Fibroblast of lung (primary cell): ENCODE data around the gene PAQR5. TPM values are rescaled to one million over a fixed set of nuclear protein-coding genes. Genes with fewer than 3 reads are reported as not detected.

Experiments
- DNase-seq, 2 donors: peaks; one replicate each; pipeline versions ENCODE4 v3.0.0 to v3.0.0-alpha.2; 2010; ENCODE audit warnings: low read depth in 2 of 2
- H2AFZ ChIP-seq: 2 replicates; pipeline ENCODE4 v1.5.1; 2012; ENCODE audit warnings: low read length, control low read depth, inconsistent platforms
- H3K27ac ChIP-seq: 2 replicates; pipeline ENCODE4 v1.5.1; 2011; ENCODE audit warnings: low read length, control low read depth; ENCODE audit not compliant: insufficient read depth
- H3K27me3 ChIP-seq: 2 replicates; pipeline ENCODE4 v1.5.1; 2011; ENCODE audit warnings: mild to moderate bottlenecking, low read length; ENCODE audit not compliant: control insufficient read depth, insufficient read depth
- H3K36me3 ChIP-seq: 2 replicates; pipeline ENCODE4 v1.5.1; 2011; ENCODE audit warnings: low read length; ENCODE audit not compliant: control insufficient read depth, insufficient read depth
- H3K4me1 ChIP-seq: 2 replicates; pipeline ENCODE4 v1.5.1; 2011; ENCODE audit warnings: low read length; ENCODE audit not compliant: control insufficient read depth, insufficient read depth; ENCODE audit errors: extremely low read depth
- H3K4me2 ChIP-seq: 2 replicates; pipeline ENCODE4 v1.5.1; 2011; ENCODE audit warnings: low read length, control low read depth; ENCODE audit not compliant: insufficient read depth; ENCODE audit errors: extremely low read depth
- H3K4me3 ChIP-seq, 4 experiments: fragments of 200-600 bp in 1 of 4; sonication (generic) in 1 of 4; replicated peaks in 1 of 4; 2 replicates each; pipeline ENCODE4 v1.5.1; 2011 to 2016; ENCODE audit warnings: low read length in 4 of 4, low read depth in 3 of 4, mild to moderate bottlenecking in 3 of 4, control low read depth in 2 of 4, inconsistent platforms in 1 of 4, mixed read lengths in 1 of 4; ENCODE audit not compliant: insufficient read depth in 1 of 4; ENCODE audit errors: control extremely low read depth in 1 of 4
- H3K79me2 ChIP-seq: 2 replicates; pipeline ENCODE4 v1.5.1; 2012; ENCODE audit warnings: mild to moderate bottlenecking, low read length, inconsistent platforms; ENCODE audit not compliant: control insufficient read depth, insufficient read depth
- H3K9ac ChIP-seq: 2 replicates; pipeline ENCODE4 v1.5.1; 2011; ENCODE audit warnings: mild to moderate bottlenecking, low read length, control low read depth; ENCODE audit not compliant: insufficient read depth
- H3K9me3 ChIP-seq: 2 replicates; pipeline ENCODE4 v1.5.1; 2012; ENCODE audit warnings: low read depth, low read length; ENCODE audit not compliant: control insufficient read depth, insufficient read depth
- H4K20me1 ChIP-seq: 2 replicates; pipeline ENCODE4 v1.5.1; 2011; ENCODE audit warnings: low read length; ENCODE audit not compliant: control insufficient read depth, insufficient read depth; ENCODE audit errors: extremely low read depth
- EZH2 ChIP-seq: IDR thresholded peaks from 2 replicates; pipeline ENCODE4 v1.5.1; 2012; ENCODE audit warnings: low read length, control low read depth, mild to moderate bottlenecking; ENCODE audit errors: missing control alignments
- polyA plus RNA-seq, 2 donors: library from polyadenylated mRNA; depleted of rRNA in 1 of 2; stranded (reverse) in 1 of 2; unstranded in 1 of 2; fragments of >200 nt; gene quantifications; 2 replicates each; pipeline ENCODE4 v1.2.1, GENCODE V29; 2011 to 2012; ENCODE audit warnings: missing spikeins in 1 of 2
- total RNA-seq: library from RNA; depleted of rRNA; stranded (reverse); fragments of >200 nt; gene quantifications from 2 replicates; pipeline ENCODE4 v1.2.1, GENCODE V29; 2014
- TF ChIP-seq, protein P1 (sequence below), 2 donors: IDR thresholded peaks in 1 of 2; conservative IDR thresholded peaks in 1 of 2; 1 replicate in 1 of 2; 2 replicates in 1 of 2; pipeline ENCODE4 v1.5.1; 2011 to 2012; ENCODE audit warnings: low read length in 2 of 2, control low read depth in 1 of 2, inconsistent platforms in 1 of 2, low read depth in 1 of 2, mild to moderate bottlenecking in 1 of 2

Gene PAQR5
- total and polyA plus RNA-seq, 2 donors (not counting 1 experiment from before 2014, with no cell fraction given) = 6.0 to 16.2 TPM

DNA sequence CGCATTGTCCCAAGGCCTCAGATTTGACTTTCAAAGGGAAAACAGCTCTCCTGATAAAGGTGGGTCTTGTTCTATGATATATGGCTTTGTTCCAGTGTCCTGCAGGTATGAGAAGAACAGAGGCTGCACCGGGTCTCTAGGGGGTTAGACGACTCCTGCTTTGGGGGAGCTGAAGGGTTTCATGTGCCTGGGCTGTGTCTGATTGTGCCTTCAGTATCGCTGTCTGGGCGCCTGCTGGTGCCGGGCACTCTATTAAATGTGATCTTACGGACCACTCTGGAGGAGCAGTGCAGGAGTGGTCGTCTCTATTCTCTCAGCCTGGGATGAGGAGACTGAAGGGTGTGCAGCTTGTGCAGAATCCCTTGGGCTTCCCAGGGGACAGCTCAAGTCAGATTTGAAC lies 16.0 kb downstream of the PAQR5 start:
- Histone ChIP-seq H3K9me3 (no peaks in the 10 kb centered on the region), H3K4me3 (no peak overlapping the region), H3K36me3 (no peaks in the 10 kb centered on the region), H3K4me2 (no peak overlapping the region), H3K4me1 (peaks cover 3% of the 10 kb centered on the region), H3K9ac (no peak overlapping the region), H3K27me3 (no peaks in the 10 kb centered on the region), H3K27ac (no peak overlapping the region), H2AFZ (no peak overlapping the region), H4K20me1 (no peaks in the 10 kb centered on the region), H3K79me2 (no peaks in the 10 kb centered on the region)
- TF ChIP-seq, protein P1, sequence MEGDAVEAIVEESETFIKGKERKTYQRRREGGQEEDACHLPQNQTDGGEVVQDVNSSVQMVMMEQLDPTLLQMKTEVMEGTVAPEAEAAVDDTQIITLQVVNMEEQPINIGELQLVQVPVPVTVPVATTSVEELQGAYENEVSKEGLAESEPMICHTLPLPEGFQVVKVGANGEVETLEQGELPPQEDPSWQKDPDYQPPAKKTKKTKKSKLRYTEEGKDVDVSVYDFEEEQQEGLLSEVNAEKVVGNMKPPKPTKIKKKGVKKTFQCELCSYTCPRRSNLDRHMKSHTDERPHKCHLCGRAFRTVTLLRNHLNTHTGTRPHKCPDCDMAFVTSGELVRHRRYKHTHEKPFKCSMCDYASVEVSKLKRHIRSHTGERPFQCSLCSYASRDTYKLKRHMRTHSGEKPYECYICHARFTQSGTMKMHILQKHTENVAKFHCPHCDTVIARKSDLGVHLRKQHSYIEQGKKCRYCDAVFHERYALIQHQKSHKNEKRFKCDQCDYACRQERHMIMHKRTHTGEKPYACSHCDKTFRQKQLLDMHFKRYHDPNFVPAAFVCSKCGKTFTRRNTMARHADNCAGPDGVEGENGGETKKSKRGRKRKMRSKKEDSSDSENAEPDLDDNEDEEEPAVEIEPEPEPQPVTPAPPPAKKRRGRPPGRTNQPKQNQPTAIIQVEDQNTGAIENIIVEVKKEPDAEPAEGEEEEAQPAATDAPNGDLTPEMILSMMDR (conservative IDR thresholded peaks at IDR 0.05 in 1 of 2, IDR thresholded peaks at IDR 0.05 in 1 of 2; ENCODE audit: low read depth in 1 of 2, low read length in 2 of 2) = no peak
- TF ChIP-seq EZH2 = no peak
- no peak for DNase-seq

DNA sequence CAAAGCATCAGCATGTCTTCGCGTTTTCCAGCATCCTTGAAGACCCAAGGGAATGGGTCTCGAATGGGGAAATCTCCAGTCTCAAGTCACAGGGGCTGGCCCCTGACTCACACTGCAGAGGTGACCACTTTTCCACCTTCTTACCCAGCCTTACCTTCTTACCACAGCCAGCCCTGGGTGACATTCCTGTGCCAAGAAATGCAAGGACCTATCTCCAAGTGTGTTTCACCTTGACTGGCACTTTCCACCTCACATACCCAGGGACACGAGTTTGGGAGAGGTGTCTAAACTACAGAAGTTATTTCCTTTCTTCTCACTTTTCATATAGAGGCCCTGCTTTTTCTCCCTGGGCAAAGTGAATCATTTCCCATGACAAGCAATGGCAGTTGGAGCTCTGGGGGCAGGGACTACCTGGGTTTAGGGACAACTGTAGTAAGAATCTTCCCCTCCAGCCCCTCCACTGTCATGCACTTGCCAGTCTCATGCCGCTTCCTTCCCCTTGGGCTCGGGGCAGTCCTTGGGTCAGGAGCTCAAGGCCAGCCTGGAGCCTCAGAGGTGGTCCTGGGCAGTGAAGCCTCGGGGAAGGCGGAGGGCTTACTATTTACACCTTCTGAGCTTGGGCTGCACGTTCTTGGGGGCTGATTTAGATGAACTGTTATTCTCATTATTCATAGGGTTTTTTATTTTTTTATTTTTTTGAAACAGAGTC lies 16.8 kb downstream of the PAQR5 start:
- TF ChIP-seq, protein P1 (conservative IDR thresholded peaks at IDR 0.05 in 1 of 2, IDR thresholded peaks at IDR 0.05 in 1 of 2; ENCODE audit: low read depth in 1 of 2, low read length in 2 of 2) = no peak
- TF ChIP-seq EZH2 = no peak
- DNase-seq = no peak

DNA sequence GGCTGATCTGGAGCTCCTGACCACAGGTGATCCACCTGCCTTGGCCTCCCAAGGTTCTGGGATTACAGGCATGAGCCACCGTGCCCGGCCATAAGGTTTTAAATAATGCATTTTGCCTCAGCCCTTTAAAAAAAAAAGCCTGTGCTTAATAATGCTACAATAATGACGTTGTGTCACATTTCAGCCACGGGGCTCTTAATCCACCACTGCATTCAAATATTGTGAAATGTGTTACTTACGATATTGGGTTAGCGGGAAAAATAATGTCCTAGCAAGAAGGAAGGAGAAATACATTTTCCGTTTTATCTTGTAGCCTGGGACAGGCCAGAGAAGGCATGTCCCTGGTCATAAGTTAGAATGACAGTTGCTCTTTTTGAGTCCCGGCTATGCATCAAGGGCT lies 17.6 kb downstream of the PAQR5 start:
- no peak overlapping the region for H2AFZ ChIP-seq
- TF ChIP-seq, protein P1 (conservative IDR thresholded peaks at IDR 0.05 in 1 of 2, IDR thresholded peaks at IDR 0.05 in 1 of 2; ENCODE audit: low read depth in 1 of 2, low read length in 2 of 2) = no peak
- TF ChIP-seq EZH2 = no peak
- no peaks in the 10 kb centered on the region for H3K9me3 ChIP-seq
- H3K27me3 ChIP-seq = no peaks in the 10 kb centered on the region
- no peak overlapping the region for H3K4me3 ChIP-seq
- no peaks in the 10 kb centered on the region for H4K20me1 ChIP-seq
- H3K36me3 ChIP-seq = no peaks in the 10 kb centered on the region
- H3K4me2 ChIP-seq = no peak overlapping the region
- no peak overlapping the region for H3K9ac ChIP-seq
- no peaks in the 10 kb centered on the region for H3K4me1 ChIP-seq
- no peak overlapping the region for H3K27ac ChIP-seq
- no peak for DNase-seq
- no peaks in the 10 kb centered on the region for H3K79me2 ChIP-seq

More for the DNA sequence above, 16.8 kb downstream of the PAQR5 start:
- Histone ChIP-seq H2AFZ (no peak overlapping the region), H3K4me1 (peaks cover 3% of the 10 kb centered on the region), H3K4me3 (no peak overlapping the region), H3K79me2 (no peaks in the 10 kb centered on the region), H4K20me1 (no peaks in the 10 kb centered on the region), H3K27me3 (no peaks in the 10 kb centered on the region), H3K36me3 (no peaks in the 10 kb centered on the region), H3K27ac (no peak overlapping the region), H3K9ac (no peak overlapping the region), H3K9me3 (no peaks in the 10 kb centered on the region), H3K4me2 (no peak overlapping the region)
